GM12878 (cell line): ENCODE measurements around the gene RAP1A. TPM values are rescaled to one million over a fixed set of nuclear protein-coding genes. Genes with fewer than 3 reads are reported as not detected.

Experiments
- CBX3 ChIP-seq: fragments of 200-600 bp; sonication (generic); IDR thresholded peaks from 2 replicates; pipeline ENCODE4 v1.6.1; 2016; ENCODE audit warnings: low read depth, borderline replicate concordance
- EGR1 ChIP-seq, 2 experiments: IDR thresholded peaks; 1 replicate in 1 of 2; 2 replicates in 1 of 2; pipeline ENCODE4 v1.6.1; 2011 to 2012; ENCODE audit warnings: low read depth in 2 of 2, low read length in 2 of 2, borderline replicate concordance in 1 of 2, mild to moderate bottlenecking in 1 of 2, moderate library complexity in 1 of 2
- FOS ChIP-seq: IDR thresholded peaks from 3 replicates; pipeline ENCODE4 v1.6.1; 2011; ENCODE audit warnings: borderline replicate concordance; ENCODE audit not compliant: insufficient read length; ENCODE audit errors: extremely low read depth
- GATAD2B ChIP-seq: fragments of 450-650 bp; conservative IDR thresholded peaks from 2 replicates; pipeline ENCODE4 v1.6.1; 2017; ENCODE audit warnings: low read depth, mild to moderate bottlenecking, moderate library complexity
- IKZF2 ChIP-seq, 2 experiments: fragments of 450-650 bp; IDR thresholded peaks; 2 replicates each; pipeline ENCODE4 v1.6.1; 2017; ENCODE audit warnings: mild to moderate bottlenecking in 2 of 2, moderate library complexity in 2 of 2
- KLF5 ChIP-seq: fragments of 450-650 bp; IDR thresholded peaks from 2 replicates; pipeline ENCODE4 v1.6.1; 2014; ENCODE audit warnings: mild to moderate bottlenecking; ENCODE audit not compliant: partially characterized antibody
- NFIC ChIP-seq: IDR thresholded peaks from 2 replicates; pipeline ENCODE4 v1.6.1; 2012; ENCODE audit warnings: low read depth, mild to moderate bottlenecking, inconsistent platforms, low read length, moderate library complexity
- NFYA ChIP-seq: IDR thresholded peaks from 2 replicates; pipeline ENCODE4 v1.6.1; 2011; ENCODE audit warnings: low read depth, mild to moderate bottlenecking, low read length, improper control_type of control experiment, borderline replicate concordance
- NR2C2 ChIP-seq: IDR thresholded peaks from 2 replicates; pipeline ENCODE4 v1.6.1; 2011; ENCODE audit warnings: borderline replicate concordance, low read depth; ENCODE audit not compliant: control insufficient read depth, insufficient read length
- NR2F1 ChIP-seq: fragments of 450-650 bp; conservative IDR thresholded peaks from 2 replicates; pipeline ENCODE4 v1.6.1; 2017; ENCODE audit warnings: mild to moderate bottlenecking
- RBBP5 ChIP-seq: fragments of 200-600 bp; sonication (generic); conservative IDR thresholded peaks from 2 replicates; pipeline ENCODE4 v1.6.1; 2016
- SRF ChIP-seq, 2 experiments: IDR thresholded peaks; 2 replicates each; pipeline ENCODE4 v1.6.1; 2011; ENCODE audit warnings: low read depth in 2 of 2, low read length in 2 of 2, mild to moderate bottlenecking in 1 of 2, moderate library complexity in 1 of 2
- STAT1 ChIP-seq: fragments of 450-650 bp; conservative IDR thresholded peaks from 2 replicates; pipeline ENCODE4 v1.6.1; 2014; ENCODE audit warnings: antibody characterized with exemption, mild to moderate bottlenecking
- ZNF217 ChIP-seq: fragments of 450-650 bp; IDR thresholded peaks from 2 replicates; pipeline ENCODE4 v1.6.1; 2017; ENCODE audit warnings: antibody characterized with exemption, mild to moderate bottlenecking
- ZNF24 ChIP-seq: fragments of 450-650 bp; IDR thresholded peaks from 2 replicates; pipeline ENCODE4 v1.6.1; 2017; ENCODE audit warnings: antibody characterized with exemption, mild to moderate bottlenecking
- polyA plus RNA-seq, 11 experiments: library from polyadenylated mRNA; depleted of rRNA in 4 of 11; unstranded in 6 of 11; stranded (reverse) in 5 of 11; fragments of >200 nt; fragmentation: Nextera tagmentation in 4 of 11; fragmentation: Illumina TruSeq in 1 of 11; extraction: Ambion mirVana in 4 of 11; extraction: Trizol in 1 of 11; gene quantifications; 1 replicate in 1 of 11; 2 replicates in 10 of 11; pipeline versions ENCODE4 v1.2.1 to v1.2.3, GENCODE V29; 2011 to 2016; ENCODE audit warnings: inconsistent platforms in 2 of 11, missing spikeins in 2 of 11, low read depth in 1 of 11
- total RNA-seq, 4 experiments: library from RNA; depleted of rRNA in 3 of 4; stranded (reverse); fragments of >200 nt in 3 of 4; fragmentation: Illumina TruSeq in 1 of 4; extraction: Trizol in 1 of 4; gene quantifications; 2 replicates each; pipeline versions ENCODE4 v1.2.1 to v1.2.3, GENCODE V29; 2013 to 2021
- TF ChIP-seq, protein P1 (sequence below): IDR thresholded peaks from 2 replicates; pipeline ENCODE4 v1.6.1; 2011; ENCODE audit warnings: low read depth, low read length, improper control_type of control experiment, borderline replicate concordance
- TF ChIP-seq, protein P2 (sequence below): fragments of 450-650 bp; IDR thresholded peaks from 2 replicates; pipeline ENCODE4 v1.6.1; 2018; ENCODE audit warnings: borderline replicate concordance, mild to moderate bottlenecking; ENCODE audit not compliant: partially characterized antibody
- TF ChIP-seq, protein P3 (sequence below): fragments of 150-350 bp; IDR thresholded peaks from 2 replicates; pipeline ENCODE4 v1.6.1; 2016; ENCODE audit warnings: low read depth, low read length
- TF ChIP-seq, protein P4 (sequence below): fragments of 450-650 bp; IDR thresholded peaks from 2 replicates; pipeline ENCODE4 v1.6.1; 2017; ENCODE audit warnings: antibody characterized with exemption, mild to moderate bottlenecking, moderate library complexity
- TF ChIP-seq, protein P5 (sequence below): IDR thresholded peaks from 2 replicates; pipeline ENCODE4 v1.6.1; 2011; ENCODE audit warnings: low read depth, mild to moderate bottlenecking, low read length, moderate library complexity, borderline replicate concordance; ENCODE audit errors: extremely low read depth

Gene RAP1A
- total and polyA plus RNA-seq, 10 of the 15 experiments (the other 5 are each of a cell fraction or from before 2014, with no cell fraction given) = 38.4 to 213 (median 86.0) TPM

DNA sequence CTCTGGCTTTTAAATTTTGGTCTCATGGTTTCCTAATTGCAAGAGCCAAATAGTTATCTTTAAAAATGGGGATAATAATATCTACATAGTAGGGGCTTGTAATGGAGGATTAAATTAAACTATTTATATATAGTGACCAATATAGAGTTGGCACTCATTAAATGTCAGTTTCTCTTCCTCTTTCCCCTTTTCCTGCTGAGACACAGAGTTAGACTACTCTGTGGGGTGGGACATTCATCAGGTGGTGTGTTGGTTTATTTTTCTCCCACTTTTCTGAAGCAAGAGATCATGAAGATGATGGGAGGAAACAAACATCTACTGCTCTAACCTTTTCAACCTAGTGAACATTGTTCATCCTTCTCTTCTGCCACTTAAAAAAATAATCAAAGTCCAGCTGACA is 17.3 kb upstream of the RAP1A start (continued):
- TF ChIP-seq, protein P1, sequence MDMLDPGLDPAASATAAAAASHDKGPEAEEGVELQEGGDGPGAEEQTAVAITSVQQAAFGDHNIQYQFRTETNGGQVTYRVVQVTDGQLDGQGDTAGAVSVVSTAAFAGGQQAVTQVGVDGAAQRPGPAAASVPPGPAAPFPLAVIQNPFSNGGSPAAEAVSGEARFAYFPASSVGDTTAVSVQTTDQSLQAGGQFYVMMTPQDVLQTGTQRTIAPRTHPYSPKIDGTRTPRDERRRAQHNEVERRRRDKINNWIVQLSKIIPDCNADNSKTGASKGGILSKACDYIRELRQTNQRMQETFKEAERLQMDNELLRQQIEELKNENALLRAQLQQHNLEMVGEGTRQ = no peak
- TF ChIP-seq NFYA = no peak
- no peak for TF ChIP-seq ZNF24
- TF ChIP-seq, protein P2, sequence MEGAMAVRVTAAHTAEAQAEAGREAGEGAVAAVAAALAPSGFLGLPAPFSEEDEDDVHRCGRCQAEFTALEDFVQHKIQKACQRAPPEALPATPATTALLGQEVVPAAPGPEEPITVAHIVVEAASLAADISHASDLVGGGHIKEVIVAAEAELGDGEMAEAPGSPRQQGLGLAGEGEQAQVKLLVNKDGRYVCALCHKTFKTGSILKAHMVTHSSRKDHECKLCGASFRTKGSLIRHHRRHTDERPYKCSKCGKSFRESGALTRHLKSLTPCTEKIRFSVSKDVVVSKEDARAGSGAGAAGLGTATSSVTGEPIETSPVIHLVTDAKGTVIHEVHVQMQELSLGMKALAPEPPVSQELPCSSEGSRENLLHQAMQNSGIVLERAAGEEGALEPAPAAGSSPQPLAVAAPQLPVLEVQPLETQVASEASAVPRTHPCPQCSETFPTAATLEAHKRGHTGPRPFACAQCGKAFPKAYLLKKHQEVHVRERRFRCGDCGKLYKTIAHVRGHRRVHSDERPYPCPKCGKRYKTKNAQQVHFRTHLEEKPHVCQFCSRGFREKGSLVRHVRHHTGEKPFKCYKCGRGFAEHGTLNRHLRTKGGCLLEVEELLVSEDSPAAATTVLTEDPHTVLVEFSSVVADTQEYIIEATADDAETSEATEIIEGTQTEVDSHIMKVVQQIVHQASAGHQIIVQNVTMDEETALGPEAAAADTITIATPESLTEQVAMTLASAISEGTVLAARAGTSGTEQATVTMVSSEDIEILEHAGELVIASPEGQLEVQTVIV = no peak
- TF ChIP-seq NFIC = 0 out of 2 replicates have a peak, but pooled peaks have one; percentile 8
- TF ChIP-seq, protein P3, sequence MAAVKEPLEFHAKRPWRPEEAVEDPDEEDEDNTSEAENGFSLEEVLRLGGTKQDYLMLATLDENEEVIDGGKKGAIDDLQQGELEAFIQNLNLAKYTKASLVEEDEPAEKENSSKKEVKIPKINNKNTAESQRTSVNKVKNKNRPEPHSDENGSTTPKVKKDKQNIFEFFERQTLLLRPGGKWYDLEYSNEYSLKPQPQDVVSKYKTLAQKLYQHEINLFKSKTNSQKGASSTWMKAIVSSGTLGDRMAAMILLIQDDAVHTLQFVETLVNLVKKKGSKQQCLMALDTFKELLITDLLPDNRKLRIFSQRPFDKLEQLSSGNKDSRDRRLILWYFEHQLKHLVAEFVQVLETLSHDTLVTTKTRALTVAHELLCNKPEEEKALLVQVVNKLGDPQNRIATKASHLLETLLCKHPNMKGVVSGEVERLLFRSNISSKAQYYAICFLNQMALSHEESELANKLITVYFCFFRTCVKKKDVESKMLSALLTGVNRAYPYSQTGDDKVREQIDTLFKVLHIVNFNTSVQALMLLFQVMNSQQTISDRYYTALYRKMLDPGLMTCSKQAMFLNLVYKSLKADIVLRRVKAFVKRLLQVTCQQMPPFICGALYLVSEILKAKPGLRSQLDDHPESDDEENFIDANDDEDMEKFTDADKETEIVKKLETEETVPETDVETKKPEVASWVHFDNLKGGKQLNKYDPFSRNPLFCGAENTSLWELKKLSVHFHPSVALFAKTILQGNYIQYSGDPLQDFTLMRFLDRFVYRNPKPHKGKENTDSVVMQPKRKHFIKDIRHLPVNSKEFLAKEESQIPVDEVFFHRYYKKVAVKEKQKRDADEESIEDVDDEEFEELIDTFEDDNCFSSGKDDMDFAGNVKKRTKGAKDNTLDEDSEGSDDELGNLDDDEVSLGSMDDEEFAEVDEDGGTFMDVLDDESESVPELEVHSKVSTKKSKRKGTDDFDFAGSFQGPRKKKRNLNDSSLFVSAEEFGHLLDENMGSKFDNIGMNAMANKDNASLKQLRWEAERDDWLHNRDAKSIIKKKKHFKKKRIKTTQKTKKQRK = no peak
- peak; percentile 50 to 77 for TF ChIP-seq IKZF2 (IDR thresholded peaks at IDR 0.05)
- TF ChIP-seq EGR1 (IDR thresholded peaks at IDR 0.05; ENCODE audit: borderline replicate concordance in 1 of 2, low read depth in 2 of 2, low read length in 2 of 2) = no peak
- TF ChIP-seq, protein P4, sequence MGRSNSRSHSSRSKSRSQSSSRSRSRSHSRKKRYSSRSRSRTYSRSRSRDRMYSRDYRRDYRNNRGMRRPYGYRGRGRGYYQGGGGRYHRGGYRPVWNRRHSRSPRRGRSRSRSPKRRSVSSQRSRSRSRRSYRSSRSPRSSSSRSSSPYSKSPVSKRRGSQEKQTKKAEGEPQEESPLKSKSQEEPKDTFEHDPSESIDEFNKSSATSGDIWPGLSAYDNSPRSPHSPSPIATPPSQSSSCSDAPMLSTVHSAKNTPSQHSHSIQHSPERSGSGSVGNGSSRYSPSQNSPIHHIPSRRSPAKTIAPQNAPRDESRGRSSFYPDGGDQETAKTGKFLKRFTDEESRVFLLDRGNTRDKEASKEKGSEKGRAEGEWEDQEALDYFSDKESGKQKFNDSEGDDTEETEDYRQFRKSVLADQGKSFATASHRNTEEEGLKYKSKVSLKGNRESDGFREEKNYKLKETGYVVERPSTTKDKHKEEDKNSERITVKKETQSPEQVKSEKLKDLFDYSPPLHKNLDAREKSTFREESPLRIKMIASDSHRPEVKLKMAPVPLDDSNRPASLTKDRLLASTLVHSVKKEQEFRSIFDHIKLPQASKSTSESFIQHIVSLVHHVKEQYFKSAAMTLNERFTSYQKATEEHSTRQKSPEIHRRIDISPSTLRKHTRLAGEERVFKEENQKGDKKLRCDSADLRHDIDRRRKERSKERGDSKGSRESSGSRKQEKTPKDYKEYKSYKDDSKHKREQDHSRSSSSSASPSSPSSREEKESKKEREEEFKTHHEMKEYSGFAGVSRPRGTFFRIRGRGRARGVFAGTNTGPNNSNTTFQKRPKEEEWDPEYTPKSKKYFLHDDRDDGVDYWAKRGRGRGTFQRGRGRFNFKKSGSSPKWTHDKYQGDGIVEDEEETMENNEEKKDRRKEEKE = no peak
- no peak for TF ChIP-seq SRF (IDR thresholded peaks at IDR 0.05; ENCODE audit: low read depth in 2 of 2, low read length in 2 of 2)
- no peak for TF ChIP-seq ZNF217
- no peak for TF ChIP-seq FOS
- TF ChIP-seq, protein P5, sequence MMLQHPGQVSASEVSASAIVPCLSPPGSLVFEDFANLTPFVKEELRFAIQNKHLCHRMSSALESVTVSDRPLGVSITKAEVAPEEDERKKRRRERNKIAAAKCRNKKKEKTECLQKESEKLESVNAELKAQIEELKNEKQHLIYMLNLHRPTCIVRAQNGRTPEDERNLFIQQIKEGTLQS = no peak
- TF ChIP-seq GATAD2B = 0 out of 2 replicates have a peak, but pooled peaks have one; percentile 22
- no peak for TF ChIP-seq NR2F1
- no peak for TF ChIP-seq RBBP5
- no peak for TF ChIP-seq STAT1
- no peak for TF ChIP-seq NR2C2
- no peak for TF ChIP-seq KLF5
- no peak for TF ChIP-seq CBX3
